GM12878 (cell line): ENCODE measurements around the gene ZSWIM6. TPM values are rescaled to one million over a fixed set of nuclear protein-coding genes. Genes with fewer than 3 reads are reported as not detected.

Source experiments
- ATAC-seq: fragments of 200-7000 bp; cut with Tn5 transposase; 3 replicates; pipeline ENCODE4 v1.9.1; 2020; ENCODE audit warnings: mild to moderate bottlenecking, moderate library complexity
- BruUV-seq: library from RNA; stranded (reverse); fragments of 400-500 nt; replicated peaks from 2 replicates; lab custom pipeline; 2021; lab: Mats Ljungman, UMichigan
- CTCF ChIA-PET: fragments of 300-600 bp; sonication (Branson Sonifier 250); formaldehyde crosslinking; extraction: SDS; loops from one replicate; lab custom pipeline; 2021; ENCODE audit warnings: inconsistent platforms; lab: Yijun Ruan, JAX
- POLR2A ChIA-PET: fragments of 350-600 bp; formaldehyde crosslinking; extraction: SDS; loops from one replicate; lab custom pipeline; 2021; ENCODE audit warnings: inconsistent platforms; lab: Charles Lee
- RAD21 ChIA-PET: fragments of 300-600 bp; sonication (Branson Sonifier 250); formaldehyde crosslinking; loops from one replicate; lab custom pipeline; 2023; ENCODE audit warnings: antibody characterized with exemption; ENCODE audit not compliant: unreplicated experiment; lab: Charles Lee
- SMC1A ChIA-PET: fragments of 300-600 bp; sonication (Branson Sonifier 250); formaldehyde crosslinking; loops from one replicate; lab custom pipeline; 2023; ENCODE audit not compliant: unreplicated experiment, uncharacterized antibody; lab: Charles Lee
- DNase-seq: peaks from one replicate; pipeline ENCODE4 v3.0.0-alpha.2; 2011; ENCODE audit warnings: low read depth, low spot score
- FAIRE-seq: peaks from 3 replicates; lab custom pipeline; 2011; peaks lifted over from hg19 to GRCh38; lab: Jason Lieb, UNC
- H2AFZ ChIP-seq: 2 replicates; pipeline ENCODE4 v1.6.0; 2011; ENCODE audit warnings: low read depth, low read length, control low read depth; ENCODE audit not compliant: control insufficient read depth
- H3K27ac ChIP-seq: 2 replicates; pipeline ENCODE4 v1.5.1; 2011; ENCODE audit warnings: control low read depth; ENCODE audit not compliant: control insufficient read depth, insufficient read depth
- H3K27me3 ChIP-seq, 2 experiments: replicated peaks in 1 of 2; 2 replicates each; pipeline versions ENCODE4 v1.6.0 to v1.6.1; 2011; ENCODE audit warnings: low read length in 1 of 2; ENCODE audit not compliant: control insufficient read depth in 2 of 2, insufficient read depth in 2 of 2
- H3K36me3 ChIP-seq, 2 experiments: 2 replicates each; pipeline ENCODE4 v1.5.1; 2011; ENCODE audit warnings: low read length in 1 of 2; ENCODE audit not compliant: control insufficient read depth in 2 of 2, insufficient read depth in 2 of 2
- H3K4me1 ChIP-seq: 2 replicates; pipeline ENCODE4 v1.6.1; 2011; ENCODE audit warnings: mild to moderate bottlenecking, low read length, moderate library complexity, mixed read lengths; ENCODE audit not compliant: control insufficient read depth, insufficient read depth
- H3K4me2 ChIP-seq: 2 replicates; pipeline ENCODE4 v1.6.0; 2011; ENCODE audit warnings: control low read depth; ENCODE audit not compliant: control insufficient read depth, insufficient read depth
- H3K4me3 ChIP-seq: fragments of 200-600 bp; sonication (generic); 2 replicates; pipeline ENCODE4 v1.5.1; 2016
- H3K79me2 ChIP-seq: 2 replicates; pipeline ENCODE4 v1.6.0; 2011; ENCODE audit warnings: low read length; ENCODE audit not compliant: control insufficient read depth, insufficient read depth
- H3K9ac ChIP-seq: 2 replicates; pipeline ENCODE4 v1.8.0; 2011; ENCODE audit warnings: low read length, control low read depth, mixed read lengths; ENCODE audit not compliant: control insufficient read depth, insufficient read depth
- H3K9me3 ChIP-seq: replicated peaks from 3 replicates; pipeline ENCODE4 v1.5.1; 2011; ENCODE audit warnings: mild to moderate bottlenecking, low read length; ENCODE audit not compliant: control insufficient read depth, insufficient read depth
- H4K20me1 ChIP-seq: 2 replicates; pipeline ENCODE4 v1.6.0; 2011; ENCODE audit not compliant: control insufficient read depth, insufficient read depth
- JUNB ChIP-seq: IDR thresholded peaks from 2 replicates; pipeline ENCODE4 v1.6.1; 2016; ENCODE audit warnings: antibody characterized with exemption, mild to moderate bottlenecking
- RAD21 ChIP-seq: IDR thresholded peaks from 2 replicates; pipeline ENCODE4 v1.6.1; 2011; ENCODE audit warnings: mild to moderate bottlenecking, low read depth, low read length, moderate library complexity; ENCODE audit not compliant: insufficient read depth
- SMC3 ChIP-seq: IDR thresholded peaks from 2 replicates; pipeline ENCODE4 v1.6.1; 2011; ENCODE audit warnings: low read length, improper control_type of control experiment, borderline replicate concordance
- WGBS: methylation state at CpG from one replicate; pipeline ENCODE4 v1.1.6; 2016; ENCODE audit warnings: low lambda C conversion rate; ENCODE audit not compliant: insufficient replicate concordance, insufficient coverage; ENCODE audit errors: missing lambda C conversion rate; 5-methylcytosine and 5-hydroxymethylcytosine counted together
- in situ Hi-C: fragments of 300-500 bp; cut with MboI; formaldehyde crosslinking; loops from 9 replicates; pipeline ENCODE4 v1.14.3; 2018; ENCODE audit warnings: mixed read lengths
- intact Hi-C: fragments of 100-400 bp; cut with micrococcal nuclease; formaldehyde crosslinking; loops from one replicate; pipeline ENCODE4 v1.14.2; 2022; ENCODE audit not compliant: unreplicated experiment
- polyA plus RNA-seq, 11 experiments: library from polyadenylated mRNA; depleted of rRNA in 4 of 11; unstranded in 6 of 11; stranded (reverse) in 5 of 11; fragments of >200 nt; fragmentation: Nextera tagmentation in 4 of 11; fragmentation: Illumina TruSeq in 1 of 11; extraction: Ambion mirVana in 4 of 11; extraction: Trizol in 1 of 11; gene quantifications; 1 replicate in 1 of 11; 2 replicates in 10 of 11; pipeline versions ENCODE4 v1.2.1 to v1.2.3, GENCODE V29; 2011 to 2016; ENCODE audit warnings: inconsistent platforms in 2 of 11, missing spikeins in 2 of 11, low read depth in 1 of 11
- total RNA-seq, 4 experiments: library from RNA; depleted of rRNA in 3 of 4; stranded (reverse); fragments of >200 nt in 3 of 4; fragmentation: Illumina TruSeq in 1 of 4; extraction: Trizol in 1 of 4; gene quantifications; 2 replicates each; pipeline versions ENCODE4 v1.2.1 to v1.2.3, GENCODE V29; 2013 to 2021
- TF ChIP-seq, protein P1 (sequence below): IDR thresholded peaks from 2 replicates; pipeline ENCODE4 v1.6.1; 2011; ENCODE audit warnings: mild to moderate bottlenecking, low read depth, low read length, moderate library complexity; ENCODE audit not compliant: insufficient replicate concordance
- TF ChIP-seq, protein P2 (sequence below), 3 experiments: IDR thresholded peaks in 2 of 3; conservative IDR thresholded peaks in 1 of 3; 2 replicates each; pipeline ENCODE4 v1.5.1; 2011; ENCODE audit warnings: low read depth in 3 of 3, low read length in 3 of 3, mild to moderate bottlenecking in 3 of 3, control low read depth in 2 of 3, moderate library complexity in 2 of 3, inconsistent platforms in 1 of 3, mixed read lengths in 1 of 3; ENCODE audit not compliant: control insufficient read depth in 2 of 3, insufficient read depth in 1 of 3; ENCODE audit errors: extremely low read depth in 1 of 3
- TF ChIP-seq, protein P3 (sequence below): fragments of 450-650 bp; IDR thresholded peaks from 2 replicates; pipeline ENCODE4 v1.6.1; 2017; ENCODE audit warnings: mild to moderate bottlenecking, moderate library complexity

The ZSWIM6 gene
- total and polyA plus RNA-seq, 10 of the 15 experiments (the other 5 are each of a cell fraction or from before 2014, with no cell fraction given) = 0.53 to 6.2 (median 3.4) TPM

DNA sequence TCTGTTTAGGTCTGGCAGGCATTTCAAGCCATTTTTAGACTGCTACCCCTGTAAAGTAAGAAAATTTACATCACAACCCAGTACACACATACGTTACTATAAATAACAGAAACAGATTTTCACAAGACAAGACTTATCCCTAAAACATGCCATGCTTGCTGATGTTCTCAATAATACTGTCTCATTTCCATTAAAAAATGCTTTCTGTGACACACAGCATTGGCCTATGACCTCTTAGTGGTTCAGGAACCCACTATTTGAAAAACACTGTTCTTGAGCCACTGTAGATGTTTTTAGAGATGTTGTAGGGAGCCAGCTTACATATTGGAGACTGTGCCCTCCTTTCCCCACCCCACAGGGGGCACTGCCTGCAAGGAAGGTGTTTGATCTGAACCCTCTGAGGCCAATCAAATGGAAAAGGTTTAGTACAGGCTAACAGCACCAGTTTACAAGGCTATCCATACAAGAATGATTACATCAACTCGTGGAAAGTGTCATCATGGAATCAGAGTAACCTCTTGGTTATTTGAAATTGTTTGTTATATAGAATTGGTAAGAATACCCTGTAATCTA, 30.8 kb downstream of the ZSWIM6 start:
- no peak for TF ChIP-seq JUNB
- TF ChIP-seq, protein P1, sequence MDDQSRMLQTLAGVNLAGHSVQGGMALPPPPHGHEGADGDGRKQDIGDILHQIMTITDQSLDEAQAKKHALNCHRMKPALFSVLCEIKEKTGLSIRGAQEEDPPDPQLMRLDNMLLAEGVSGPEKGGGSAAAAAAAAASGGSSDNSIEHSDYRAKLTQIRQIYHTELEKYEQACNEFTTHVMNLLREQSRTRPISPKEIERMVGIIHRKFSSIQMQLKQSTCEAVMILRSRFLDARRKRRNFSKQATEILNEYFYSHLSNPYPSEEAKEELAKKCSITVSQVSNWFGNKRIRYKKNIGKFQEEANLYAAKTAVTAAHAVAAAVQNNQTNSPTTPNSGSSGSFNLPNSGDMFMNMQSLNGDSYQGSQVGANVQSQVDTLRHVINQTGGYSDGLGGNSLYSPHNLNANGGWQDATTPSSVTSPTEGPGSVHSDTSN = no peak
- TF ChIP-seq, protein P2, sequence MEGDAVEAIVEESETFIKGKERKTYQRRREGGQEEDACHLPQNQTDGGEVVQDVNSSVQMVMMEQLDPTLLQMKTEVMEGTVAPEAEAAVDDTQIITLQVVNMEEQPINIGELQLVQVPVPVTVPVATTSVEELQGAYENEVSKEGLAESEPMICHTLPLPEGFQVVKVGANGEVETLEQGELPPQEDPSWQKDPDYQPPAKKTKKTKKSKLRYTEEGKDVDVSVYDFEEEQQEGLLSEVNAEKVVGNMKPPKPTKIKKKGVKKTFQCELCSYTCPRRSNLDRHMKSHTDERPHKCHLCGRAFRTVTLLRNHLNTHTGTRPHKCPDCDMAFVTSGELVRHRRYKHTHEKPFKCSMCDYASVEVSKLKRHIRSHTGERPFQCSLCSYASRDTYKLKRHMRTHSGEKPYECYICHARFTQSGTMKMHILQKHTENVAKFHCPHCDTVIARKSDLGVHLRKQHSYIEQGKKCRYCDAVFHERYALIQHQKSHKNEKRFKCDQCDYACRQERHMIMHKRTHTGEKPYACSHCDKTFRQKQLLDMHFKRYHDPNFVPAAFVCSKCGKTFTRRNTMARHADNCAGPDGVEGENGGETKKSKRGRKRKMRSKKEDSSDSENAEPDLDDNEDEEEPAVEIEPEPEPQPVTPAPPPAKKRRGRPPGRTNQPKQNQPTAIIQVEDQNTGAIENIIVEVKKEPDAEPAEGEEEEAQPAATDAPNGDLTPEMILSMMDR (IDR thresholded peaks at IDR 0.05 in 2 of 3, conservative IDR thresholded peaks at IDR 0.05 in 1 of 3; ENCODE audit: control insufficient read depth in 2 of 3, extremely low read depth in 1 of 3, insufficient read depth in 1 of 3, low read depth in 3 of 3, low read length in 3 of 3) = peak in 2 of 3 experiments; percentile 17 to 22; a peak in 1 of 6 replicates
- TF ChIP-seq, protein P3, sequence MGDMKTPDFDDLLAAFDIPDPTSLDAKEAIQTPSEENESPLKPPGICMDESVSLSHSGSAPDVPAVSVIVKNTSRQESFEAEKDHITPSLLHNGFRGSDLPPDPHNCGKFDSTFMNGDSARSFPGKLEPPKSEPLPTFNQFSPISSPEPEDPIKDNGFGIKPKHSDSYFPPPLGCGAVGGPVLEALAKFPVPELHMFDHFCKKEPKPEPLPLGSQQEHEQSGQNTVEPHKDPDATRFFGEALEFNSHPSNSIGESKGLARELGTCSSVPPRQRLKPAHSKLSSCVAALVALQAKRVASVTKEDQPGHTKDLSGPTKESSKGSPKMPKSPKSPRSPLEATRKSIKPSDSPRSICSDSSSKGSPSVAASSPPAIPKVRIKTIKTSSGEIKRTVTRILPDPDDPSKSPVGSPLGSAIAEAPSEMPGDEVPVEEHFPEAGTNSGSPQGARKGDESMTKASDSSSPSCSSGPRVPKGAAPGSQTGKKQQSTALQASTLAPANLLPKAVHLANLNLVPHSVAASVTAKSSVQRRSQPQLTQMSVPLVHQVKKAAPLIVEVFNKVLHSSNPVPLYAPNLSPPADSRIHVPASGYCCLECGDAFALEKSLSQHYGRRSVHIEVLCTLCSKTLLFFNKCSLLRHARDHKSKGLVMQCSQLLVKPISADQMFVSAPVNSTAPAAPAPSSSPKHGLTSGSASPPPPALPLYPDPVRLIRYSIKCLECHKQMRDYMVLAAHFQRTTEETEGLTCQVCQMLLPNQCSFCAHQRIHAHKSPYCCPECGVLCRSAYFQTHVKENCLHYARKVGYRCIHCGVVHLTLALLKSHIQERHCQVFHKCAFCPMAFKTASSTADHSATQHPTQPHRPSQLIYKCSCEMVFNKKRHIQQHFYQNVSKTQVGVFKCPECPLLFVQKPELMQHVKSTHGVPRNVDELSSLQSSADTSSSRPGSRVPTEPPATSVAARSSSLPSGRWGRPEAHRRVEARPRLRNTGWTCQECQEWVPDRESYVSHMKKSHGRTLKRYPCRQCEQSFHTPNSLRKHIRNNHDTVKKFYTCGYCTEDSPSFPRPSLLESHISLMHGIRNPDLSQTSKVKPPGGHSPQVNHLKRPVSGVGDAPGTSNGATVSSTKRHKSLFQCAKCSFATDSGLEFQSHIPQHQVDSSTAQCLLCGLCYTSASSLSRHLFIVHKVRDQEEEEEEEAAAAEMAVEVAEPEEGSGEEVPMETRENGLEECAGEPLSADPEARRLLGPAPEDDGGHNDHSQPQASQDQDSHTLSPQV = no peak
- TF ChIP-seq SMC3 = peak; percentile 7; the same call in 1 of the 2 replicates
- peak; percentile 33; the same call in 1 of the 2 replicates for TF ChIP-seq RAD21
- TF ChIP-seq, all 136 proteins: peak for 3
- no peak overlapping the region for H3K9ac ChIP-seq
- H3K27ac ChIP-seq = no peak overlapping the region
- H3K9me3 ChIP-seq = no peaks in the 10 kb centered on the region; the same call in 2 of the 3 replicates
- DNase-seq (no peak), ATAC-seq (peak; percentile 70), FAIRE-seq (no peak)
- H3K4me3 ChIP-seq = no peak overlapping the region
- ChIA-PET SMC1A (no interaction called here), RAD21 (no interaction called here), POLR2A (no interaction called here), CTCF (interaction anchor here (2.5 kb wide), 1 partner anchor 296 kb away, joined by 12 read pairs; no protein-coding TSS in a partner anchor)
- no peak overlapping the region for H2AFZ ChIP-seq
- no peaks in the 10 kb centered on the region for H3K27me3 ChIP-seq
- no peaks in the 10 kb centered on the region for H3K79me2 ChIP-seq
- no peak overlapping the region for H3K4me2 ChIP-seq
- H3K36me3 ChIP-seq = no peaks in the 10 kb centered on the region
- no TSS peak for BruUV-seq
- WGBS = 24% methylated on average over 2 of the region's 2 CpGs
- no peaks in the 10 kb centered on the region for H3K4me1 ChIP-seq
- in situ Hi-C loops (no loop called here), intact Hi-C loops (loop anchor here (10.0 kb wide), 1 partner anchor 292 kb away; no protein-coding TSS in a partner anchor)
- no peaks in the 10 kb centered on the region for H4K20me1 ChIP-seq
